Inflammatory macrophage (primary cell): ENCODE results near the gene RNF11.

Experiments used
- DNase-seq, 2 donors: peaks; one replicate each; pipeline ENCODE4 v3.0.0-alpha.2; 2020 to 2022

RNF11 gene

GRCh38 chr1:51266181-51266580, 30.1 kb downstream of the RNF11 start:
- no peak for DNase-seq

DNA sequence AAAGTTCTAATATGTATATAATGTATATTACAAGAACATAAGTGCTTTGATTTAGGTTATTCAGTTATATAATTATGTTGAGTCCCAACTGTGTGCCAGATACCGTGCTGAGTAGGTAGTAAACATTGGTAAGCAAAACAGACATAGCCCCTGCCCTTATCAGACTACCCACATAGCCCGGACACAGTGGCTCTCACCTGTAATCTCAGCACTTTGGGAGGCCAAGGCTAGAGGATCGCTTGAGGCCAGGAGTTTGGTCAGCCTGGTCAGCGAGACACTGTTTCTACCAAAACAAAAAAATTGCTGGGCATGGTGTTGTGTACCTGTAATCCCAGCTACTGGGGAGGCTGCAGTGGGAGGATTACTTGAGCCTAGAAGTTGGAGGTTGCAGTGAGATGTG, 30.7 kb downstream of the RNF11 start:
- no peak for DNase-seq

DNA sequence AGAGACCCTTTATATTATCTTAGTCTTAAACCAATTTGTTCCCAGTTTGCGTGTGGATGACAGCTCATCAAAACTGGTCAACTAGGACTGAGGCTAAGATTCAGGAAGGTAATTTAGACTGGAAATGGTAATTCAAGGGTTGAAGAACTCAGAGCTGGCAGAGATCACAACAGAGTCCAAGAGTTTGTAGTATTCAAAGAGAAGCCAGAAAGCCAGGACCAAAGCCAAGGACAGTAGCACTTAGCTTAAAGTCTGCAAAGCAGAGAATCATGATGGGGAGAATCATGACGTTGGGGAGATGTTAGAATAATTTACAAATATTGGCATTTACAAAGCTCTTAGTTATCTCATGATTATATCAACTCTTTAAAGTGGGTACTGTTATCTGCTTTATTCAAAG, 32.6 kb downstream of the RNF11 start:
- peak in 1 of 2 donors; percentile 15 for DNase-seq

DNA sequence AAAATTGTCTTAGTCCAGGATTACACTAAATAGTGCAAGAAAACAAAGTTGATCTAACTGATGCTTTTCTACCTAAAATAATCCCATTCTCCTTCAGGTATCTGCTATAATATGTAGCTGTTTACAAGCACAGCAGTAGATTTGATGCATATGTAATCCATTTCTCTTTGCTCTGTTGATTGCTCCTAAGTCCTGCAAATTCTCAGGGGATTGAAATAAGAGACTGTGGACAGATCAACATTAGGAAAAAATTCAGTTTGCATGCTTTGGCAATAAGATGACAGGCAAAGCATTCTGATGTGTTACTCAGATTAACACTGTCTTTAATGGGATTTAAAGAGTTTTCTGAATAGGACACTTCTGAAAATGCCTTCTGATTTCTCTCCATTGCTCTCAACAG, 34.7 kb downstream of the RNF11 start:
- no peak for DNase-seq

DNA sequence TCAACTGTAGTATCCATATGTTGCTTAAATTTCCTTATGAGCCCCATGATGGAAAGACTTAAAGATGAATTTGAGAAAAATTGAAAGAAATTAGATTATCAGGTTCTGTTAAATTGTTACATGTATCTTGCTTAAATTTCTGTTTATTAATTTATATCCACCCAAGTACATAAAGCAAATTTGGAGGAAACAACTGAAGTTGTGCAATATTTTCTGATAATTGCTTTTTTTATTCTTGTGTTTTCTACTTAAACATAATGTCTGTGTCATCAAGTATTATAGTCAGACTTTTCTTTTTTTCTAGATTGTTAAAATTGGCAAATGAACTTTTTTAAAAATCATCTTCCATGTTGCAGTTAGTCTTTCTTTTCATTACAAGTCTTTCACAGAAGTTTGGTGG, 36.8 kb downstream of the RNF11 start:
- no peak for DNase-seq

- peak; percentile 10 to 29 for DNase-seq
Observed at GRCh38 chr1:51274676-51275075, 38.6 kb downstream of the RNF11 start.

- no peak for DNase-seq
Observed at GRCh38 chr1:51276286-51276685, 40.2 kb downstream of the RNF11 start.

DNA sequence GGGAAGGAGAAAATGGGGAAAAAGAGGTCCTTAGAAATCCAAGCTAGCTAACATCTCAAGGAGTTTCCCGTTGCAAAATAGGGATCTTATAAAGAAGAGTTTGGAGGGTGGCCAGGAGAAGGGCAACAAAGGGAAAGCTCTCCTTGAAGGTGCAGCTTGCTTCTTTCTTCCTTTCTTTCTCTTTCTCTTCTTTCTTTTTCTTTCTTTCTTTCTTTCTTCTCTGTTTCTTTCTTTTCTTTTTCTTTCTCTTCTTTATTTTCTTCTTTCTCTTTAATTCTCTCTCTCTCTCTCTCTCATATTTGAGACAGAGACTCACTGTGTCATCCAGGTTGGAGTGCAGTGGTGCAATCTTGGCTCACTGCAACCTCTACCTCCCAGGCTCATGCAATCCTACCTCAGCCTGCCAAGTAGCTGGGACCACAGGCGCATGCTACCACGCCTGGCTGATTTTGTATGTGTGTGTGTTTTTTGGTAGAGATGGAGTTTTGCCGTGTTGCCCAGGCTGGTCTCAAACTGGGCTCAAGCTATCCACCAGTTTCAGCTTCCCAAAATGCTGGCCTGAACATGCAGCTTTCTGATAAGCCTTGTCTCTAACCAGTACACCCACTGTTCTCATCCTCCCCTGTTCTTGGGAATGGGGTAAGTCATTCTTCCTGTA, 44.4 kb downstream of the RNF11 start:
- DNase-seq = no peak

DNA sequence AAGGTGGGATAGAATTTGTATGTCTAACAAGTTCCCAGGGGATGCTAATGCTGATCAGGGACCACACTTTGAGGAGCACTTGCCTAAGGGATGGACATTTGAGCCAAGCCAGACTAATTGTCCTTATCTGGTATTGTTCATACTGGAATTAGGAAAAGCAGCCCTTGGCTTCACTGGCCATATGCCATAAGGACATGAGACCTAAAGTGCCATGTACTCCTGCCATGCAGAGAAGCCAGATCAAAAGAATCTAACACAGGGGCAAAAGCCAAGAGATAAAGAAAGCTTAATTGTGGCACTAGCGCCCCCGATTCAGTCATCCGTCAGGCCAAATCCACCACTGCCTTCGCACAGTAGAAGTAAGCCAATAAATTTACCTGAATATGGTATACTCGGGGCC, 45.7 kb downstream of the RNF11 start:
- no peak for DNase-seq

DNA sequence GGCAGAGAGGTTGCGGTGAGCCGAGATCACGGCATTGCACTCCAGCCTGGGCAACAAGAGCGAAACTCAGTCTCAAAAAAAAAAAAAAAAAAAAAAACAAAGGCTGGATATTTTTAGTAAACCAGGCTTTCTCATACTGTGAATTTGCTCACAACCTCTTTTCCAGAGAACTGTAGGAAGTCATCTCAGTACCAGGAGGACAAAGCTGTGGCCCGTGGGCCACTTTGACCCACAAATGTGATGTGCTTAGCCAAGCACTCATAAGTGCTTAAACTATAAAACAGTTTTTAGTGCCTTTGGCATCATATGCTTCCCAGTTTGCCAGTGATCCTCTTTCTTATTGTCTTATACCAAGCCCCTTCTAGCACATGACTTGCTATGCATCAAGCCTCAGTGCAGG, 46.5 kb downstream of the RNF11 start:
- no peak for DNase-seq

GRCh38 chr1:51283979-51284378, 47.9 kb downstream of the RNF11 start:
- DNase-seq = no peak

- no peak for DNase-seq
Observed at GRCh38 chr1:51284487-51284954, 48.4 kb downstream of the RNF11 start.

GRCh38 chr1:51285055-51285454, 49.0 kb downstream of the RNF11 start:
- no peak for DNase-seq

GRCh38 chr1:51287966-51288365, 51.9 kb downstream of the RNF11 start:
- DNase-seq = no peak

DNA sequence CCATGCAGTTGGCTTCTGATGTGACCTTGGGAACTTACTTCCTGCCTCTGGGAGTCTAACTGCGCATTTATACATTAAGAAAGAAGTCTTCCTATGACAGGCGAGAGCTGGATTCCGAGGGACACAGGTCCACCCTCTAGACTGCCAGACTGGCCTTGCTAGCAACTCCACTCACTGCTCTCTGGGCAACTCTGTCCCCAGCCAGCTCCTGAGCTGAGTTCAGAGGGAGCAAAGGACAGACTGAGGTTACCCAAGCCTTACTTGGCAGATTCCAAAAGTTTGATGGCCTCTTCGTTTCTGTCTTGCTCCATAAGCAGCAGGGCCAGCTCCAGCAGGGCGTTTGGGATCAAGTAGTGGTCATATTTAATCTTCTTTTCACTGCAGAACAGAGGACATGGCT, 52.5 kb downstream of the RNF11 start:
- no peak for DNase-seq

DNA sequence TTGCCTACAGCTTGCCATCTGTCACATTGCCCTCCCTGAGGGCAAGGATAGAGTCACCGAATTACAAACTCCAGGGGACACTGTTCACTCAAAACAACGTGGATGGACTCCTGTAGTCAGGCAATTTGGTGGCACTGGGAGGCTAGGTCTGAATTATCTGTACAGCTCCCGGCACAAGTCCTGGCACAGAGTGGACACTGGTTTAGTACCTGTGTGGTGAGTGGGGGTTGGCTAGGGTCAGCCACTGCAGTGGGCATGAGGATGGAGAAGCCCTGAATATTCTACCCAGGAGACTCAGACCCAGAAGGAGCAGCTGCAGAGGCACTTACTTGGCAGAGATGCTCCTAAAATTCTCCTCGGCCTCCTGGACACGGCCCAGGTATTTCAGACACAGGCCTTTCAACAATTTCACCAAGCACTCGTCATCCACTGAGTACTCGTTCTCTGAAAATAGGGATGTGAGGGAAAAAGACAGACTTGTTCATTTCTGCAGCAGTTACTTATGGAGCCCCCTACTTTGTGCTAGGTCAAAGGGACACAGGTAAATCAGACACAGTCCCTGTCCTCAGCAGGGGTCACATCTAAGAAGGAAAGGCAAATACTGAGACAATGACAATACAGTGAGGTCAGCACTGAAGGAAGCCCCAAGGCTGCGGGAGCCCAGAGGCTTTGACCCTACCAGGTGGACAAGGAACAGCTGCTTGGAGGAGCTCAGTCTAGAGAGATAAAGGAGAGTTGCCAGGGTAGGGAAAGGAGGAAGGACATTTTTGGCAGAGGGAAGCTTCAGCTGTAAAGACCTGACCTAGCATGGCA, 53.8 kb downstream of the RNF11 start:
- no peak for DNase-seq

DNA sequence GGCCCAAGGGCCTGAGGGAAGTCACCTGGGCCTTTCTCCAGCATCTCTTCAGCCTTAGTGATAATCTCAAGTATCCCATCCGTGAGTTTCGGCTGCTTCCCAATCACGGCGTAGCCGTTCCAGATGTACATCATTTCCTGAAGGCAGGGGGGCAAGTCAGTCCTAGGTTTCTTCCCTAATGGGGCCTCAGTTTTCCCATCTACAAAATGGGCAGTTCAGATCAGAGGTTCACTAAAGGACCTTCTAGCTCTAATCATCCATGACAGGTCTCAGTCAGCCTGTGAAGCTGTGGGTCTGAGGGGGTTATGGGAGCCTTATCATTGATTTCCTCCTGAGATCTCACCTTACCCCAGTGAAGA, 54.4 kb downstream of the RNF11 start:
- no peak for DNase-seq

GRCh38 chr1:51293898-51294515, 57.9 kb downstream of the RNF11 start:
- DNase-seq = no peak

DNA sequence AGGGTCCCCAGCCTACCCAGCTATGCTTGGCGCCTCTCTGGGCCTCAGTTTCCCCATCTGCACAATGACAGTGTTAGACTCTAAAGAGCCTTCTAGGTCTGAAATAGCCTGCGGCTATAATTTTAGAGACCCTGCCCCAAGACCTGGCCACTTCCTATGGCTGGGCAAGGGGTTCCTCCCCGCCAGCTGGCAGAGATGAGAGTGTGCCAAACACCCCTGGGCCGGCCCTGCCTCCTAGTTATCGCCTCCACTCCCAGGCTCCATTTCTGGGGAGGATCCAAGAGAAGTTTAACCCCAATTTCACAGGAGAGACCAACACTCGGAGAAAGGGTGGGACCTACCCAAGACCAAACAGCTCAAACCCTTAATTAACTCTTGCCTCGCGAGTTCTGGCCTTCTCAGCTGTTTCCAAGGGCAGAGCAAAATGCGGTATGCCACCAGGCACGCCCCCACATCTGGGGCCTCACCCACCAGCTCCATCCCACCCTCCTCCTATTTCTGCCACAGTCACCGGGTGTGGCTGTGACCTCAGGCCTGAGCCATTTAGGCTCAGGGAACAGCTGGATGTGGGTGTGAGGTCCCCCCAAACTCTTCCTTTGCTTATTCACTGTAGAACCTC, 58.6 kb downstream of the RNF11 start:
- DNase-seq = no peak

DNA sequence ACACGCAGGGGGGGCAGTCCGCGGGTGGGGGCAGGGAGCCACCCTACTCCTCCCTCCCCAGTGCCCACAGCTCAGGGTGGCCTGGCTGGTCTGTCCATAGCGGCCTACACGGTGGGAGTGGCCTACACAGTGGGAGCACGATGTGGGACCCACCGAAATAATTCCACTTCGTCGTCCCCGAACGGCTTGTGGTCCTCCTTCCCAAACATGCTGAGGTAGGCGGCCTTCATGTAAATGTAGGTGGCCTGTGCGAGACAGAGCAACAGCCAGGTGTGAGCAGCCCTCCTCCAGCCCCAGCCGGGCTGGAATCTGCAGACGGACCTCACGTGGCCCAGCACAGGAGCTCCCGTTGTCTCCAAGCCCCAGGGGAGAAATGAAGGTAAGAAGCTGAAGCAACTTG, 59.9 kb downstream of the RNF11 start:
- no peak for DNase-seq

- peak; percentile 78 to 80 for DNase-seq
Observed at GRCh38 chr1:51296383-51297357, 60.6 kb downstream of the RNF11 start.
